Hepatocyte (in vitro differentiated cells): Measurements from ENCODE around the gene DPP10. TPM values are rescaled to one million over a fixed set of nuclear protein-coding genes. Genes with fewer than 3 reads are reported as not detected.
A peak's percentile ranks its signal among the peaks of the same experiment; 100 is the strongest.

Experiments used
- DNase-seq: peaks from one replicate; pipeline ENCODE4 v3.0.0-alpha.2; 2016; ENCODE audit warnings: low spot score
- H2AFZ ChIP-seq: fragments of 200-600 bp; sonication (generic); 2 replicates; pipeline ENCODE4 v1.6.0; 2016; ENCODE audit warnings: antibody characterized with exemption, mild to moderate bottlenecking
- H3K27ac ChIP-seq: fragments of 200-600 bp; sonication (generic); 2 replicates; pipeline ENCODE4 v1.5.1; 2016; ENCODE audit warnings: mild to moderate bottlenecking
- H3K27me3 ChIP-seq: fragments of 200-600 bp; sonication (generic); 2 replicates; pipeline ENCODE4 v1.6.1; 2016
- H3K36me3 ChIP-seq: fragments of 200-600 bp; sonication (generic); replicated peaks from 2 replicates; pipeline ENCODE4 v1.5.1; 2016; ENCODE audit warnings: low read depth; ENCODE audit not compliant: insufficient read depth
- H3K4me1 ChIP-seq: fragments of 200-600 bp; sonication (generic); 2 replicates; pipeline ENCODE4 v1.5.1; 2016; ENCODE audit warnings: mild to moderate bottlenecking, moderate library complexity; ENCODE audit not compliant: insufficient read depth
- H3K4me2 ChIP-seq: fragments of 200-600 bp; sonication (generic); 2 replicates; pipeline ENCODE4 v1.6.0; 2016
- H3K4me3 ChIP-seq: fragments of 200-600 bp; sonication (generic); 2 replicates; pipeline ENCODE4 v1.5.1; 2016; ENCODE audit warnings: mild to moderate bottlenecking
- H3K79me2 ChIP-seq: fragments of 200-600 bp; sonication (generic); 2 replicates; pipeline ENCODE4 v1.6.0; 2017; ENCODE audit warnings: mild to moderate bottlenecking
- H3K9me2 ChIP-seq: fragments of 200-600 bp; sonication (generic); replicated peaks from 2 replicates; pipeline ENCODE4 v1.6.0; 2017; ENCODE audit warnings: mild to moderate bottlenecking; ENCODE audit not compliant: insufficient read depth
- H3K9me3 ChIP-seq: fragments of 200-600 bp; sonication (generic); 2 replicates; pipeline ENCODE4 v1.5.1; 2016; ENCODE audit warnings: low read depth, mild to moderate bottlenecking
- H4K20me1 ChIP-seq: fragments of 200-600 bp; sonication (generic); 2 replicates; pipeline ENCODE4 v1.6.0; 2016; ENCODE audit warnings: mild to moderate bottlenecking; ENCODE audit not compliant: insufficient read depth, poor library complexity, severe bottlenecking
- EZH2 ChIP-seq: fragments of 200-600 bp; sonication (generic); IDR thresholded peaks from 2 replicates; pipeline ENCODE4 v1.6.1; 2016; ENCODE audit warnings: antibody characterized with exemption, mild to moderate bottlenecking, borderline replicate concordance
- EZH2phosphoT487 ChIP-seq: fragments of 200-600 bp; sonication (generic); IDR thresholded peaks from one replicate; pipeline ENCODE4 v1.6.1; 2018; ENCODE audit warnings: antibody characterized with exemption, mild to moderate bottlenecking, low read depth, moderate library complexity; ENCODE audit not compliant: unreplicated experiment, severe bottlenecking
- WGBS: methylation state at CpG from one replicate; pipeline ENCODE4 v1.1.6; 2016; ENCODE audit warnings: low lambda C conversion rate; ENCODE audit errors: missing lambda C conversion rate; 5-methylcytosine and 5-hydroxymethylcytosine counted together
- polyA plus RNA-seq: library from polyadenylated mRNA; unstranded; fragments of >200 nt; fragmentation: Nextera tagmentation; extraction: Ambion mirVana; gene quantifications from 2 replicates; pipeline ENCODE4 v1.2.1, GENCODE V29; 2016
- total RNA-seq: library from RNA; depleted of rRNA; stranded (reverse); fragments of >200 nt; gene quantifications from 2 replicates; pipeline ENCODE4 v1.2.3, GENCODE V29; 2014
- TF ChIP-seq, protein P1 (sequence below): fragments of 200-600 bp; sonication (generic); IDR thresholded peaks from 2 replicates; pipeline ENCODE4 v1.5.1; 2016; ENCODE audit warnings: antibody characterized with exemption, mild to moderate bottlenecking; ENCODE audit not compliant: poor library complexity

Gene DPP10
- total RNA-seq (15.7 and 18.1 TPM in 2 replicates), polyA plus RNA-seq (5.0 and 5.7 TPM in 2 replicates)

DNA sequence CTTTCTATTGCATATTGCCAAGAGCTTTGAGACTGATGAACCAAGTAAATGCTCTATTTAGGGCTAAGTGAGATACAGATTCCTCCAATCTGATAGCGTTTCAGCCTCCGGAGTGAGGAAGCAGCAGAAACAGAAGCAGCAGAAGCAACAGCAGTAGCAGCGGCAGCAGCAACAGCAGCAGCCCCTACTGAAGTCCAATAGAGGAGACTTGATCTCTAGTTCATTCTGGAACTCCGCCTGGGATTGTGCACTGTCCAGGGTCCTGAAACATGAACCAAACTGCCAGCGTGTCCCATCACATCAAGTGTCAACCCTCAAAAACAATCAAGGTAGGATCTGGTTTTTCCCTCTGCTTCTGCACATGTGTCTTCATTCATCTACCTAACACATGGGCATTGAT lies at the start of gene DPP10:
TSS of gene DPP10 (plus strand) at position 132 of the 400 bp plus-strand sequence.
- Histone ChIP-seq H3K27ac (no peak within 1 kb of the TSS), H3K27me3 (no peaks in the 10 kb centered on the region), H3K36me3 (no peaks in the 10 kb centered on the region), H3K4me3 (no peak within 1 kb of the TSS), H3K4me1 (no peaks in the 10 kb centered on the region), H3K4me2 (no peak within 1 kb of the TSS), H4K20me1 (no peaks in the 10 kb centered on the region), H3K9me2 (no peaks in the 10 kb centered on the region), H3K9me3 (no peaks in the 10 kb centered on the region), H2AFZ (no peak within 1 kb of the TSS), H3K79me2 (no peaks in the 10 kb centered on the region)
- DNase-seq = peak; percentile 66
- 9% methylated on average over 5 of the region's 5 CpGs for whole genome bisulfite sequencing
- TF ChIP-seq EZH2 = no peak
- no peak for TF ChIP-seq EZH2phosphoT487
- TF ChIP-seq, protein P1, sequence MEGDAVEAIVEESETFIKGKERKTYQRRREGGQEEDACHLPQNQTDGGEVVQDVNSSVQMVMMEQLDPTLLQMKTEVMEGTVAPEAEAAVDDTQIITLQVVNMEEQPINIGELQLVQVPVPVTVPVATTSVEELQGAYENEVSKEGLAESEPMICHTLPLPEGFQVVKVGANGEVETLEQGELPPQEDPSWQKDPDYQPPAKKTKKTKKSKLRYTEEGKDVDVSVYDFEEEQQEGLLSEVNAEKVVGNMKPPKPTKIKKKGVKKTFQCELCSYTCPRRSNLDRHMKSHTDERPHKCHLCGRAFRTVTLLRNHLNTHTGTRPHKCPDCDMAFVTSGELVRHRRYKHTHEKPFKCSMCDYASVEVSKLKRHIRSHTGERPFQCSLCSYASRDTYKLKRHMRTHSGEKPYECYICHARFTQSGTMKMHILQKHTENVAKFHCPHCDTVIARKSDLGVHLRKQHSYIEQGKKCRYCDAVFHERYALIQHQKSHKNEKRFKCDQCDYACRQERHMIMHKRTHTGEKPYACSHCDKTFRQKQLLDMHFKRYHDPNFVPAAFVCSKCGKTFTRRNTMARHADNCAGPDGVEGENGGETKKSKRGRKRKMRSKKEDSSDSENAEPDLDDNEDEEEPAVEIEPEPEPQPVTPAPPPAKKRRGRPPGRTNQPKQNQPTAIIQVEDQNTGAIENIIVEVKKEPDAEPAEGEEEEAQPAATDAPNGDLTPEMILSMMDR = no peak

DNA sequence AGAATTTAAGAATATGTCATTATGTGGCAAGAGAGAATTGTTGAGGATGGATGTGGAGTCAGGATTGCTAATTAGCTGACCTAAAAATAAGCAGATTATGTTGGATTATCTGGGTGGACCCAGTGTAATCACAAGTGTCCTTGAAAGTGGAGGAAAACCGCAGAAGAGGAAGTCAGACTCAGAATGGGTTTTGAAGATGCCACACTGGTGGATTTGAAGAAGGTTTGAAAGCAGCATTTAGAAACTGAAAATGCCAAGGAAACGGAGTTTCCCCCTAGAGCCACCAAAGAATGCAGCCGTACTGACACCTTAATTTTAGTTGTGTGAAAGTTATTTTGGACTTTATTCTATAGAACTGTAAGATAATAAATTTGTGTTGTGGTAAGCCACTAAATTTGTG lies 41.6 kb upstream of the DPP10 start:
- Histone ChIP-seq H2AFZ (no peak overlapping the region), H3K4me1 (no peaks in the 10 kb centered on the region), H3K4me2 (no peak overlapping the region), H4K20me1 (no peaks in the 10 kb centered on the region), H3K9me3 (no peaks in the 10 kb centered on the region), H3K9me2 (no peaks in the 10 kb centered on the region), H3K36me3 (no peaks in the 10 kb centered on the region), H3K79me2 (no peaks in the 10 kb centered on the region), H3K27me3 (no peaks in the 10 kb centered on the region), H3K27ac (no peak overlapping the region), H3K4me3 (no peak overlapping the region)
- no peak for DNase-seq
- WGBS = 85% methylated on average over 3 of the region's 3 CpGs
- TF ChIP-seq EZH2phosphoT487 (no peak), EZH2 (no peak)
- TF ChIP-seq, protein P1 = no peak

DNA sequence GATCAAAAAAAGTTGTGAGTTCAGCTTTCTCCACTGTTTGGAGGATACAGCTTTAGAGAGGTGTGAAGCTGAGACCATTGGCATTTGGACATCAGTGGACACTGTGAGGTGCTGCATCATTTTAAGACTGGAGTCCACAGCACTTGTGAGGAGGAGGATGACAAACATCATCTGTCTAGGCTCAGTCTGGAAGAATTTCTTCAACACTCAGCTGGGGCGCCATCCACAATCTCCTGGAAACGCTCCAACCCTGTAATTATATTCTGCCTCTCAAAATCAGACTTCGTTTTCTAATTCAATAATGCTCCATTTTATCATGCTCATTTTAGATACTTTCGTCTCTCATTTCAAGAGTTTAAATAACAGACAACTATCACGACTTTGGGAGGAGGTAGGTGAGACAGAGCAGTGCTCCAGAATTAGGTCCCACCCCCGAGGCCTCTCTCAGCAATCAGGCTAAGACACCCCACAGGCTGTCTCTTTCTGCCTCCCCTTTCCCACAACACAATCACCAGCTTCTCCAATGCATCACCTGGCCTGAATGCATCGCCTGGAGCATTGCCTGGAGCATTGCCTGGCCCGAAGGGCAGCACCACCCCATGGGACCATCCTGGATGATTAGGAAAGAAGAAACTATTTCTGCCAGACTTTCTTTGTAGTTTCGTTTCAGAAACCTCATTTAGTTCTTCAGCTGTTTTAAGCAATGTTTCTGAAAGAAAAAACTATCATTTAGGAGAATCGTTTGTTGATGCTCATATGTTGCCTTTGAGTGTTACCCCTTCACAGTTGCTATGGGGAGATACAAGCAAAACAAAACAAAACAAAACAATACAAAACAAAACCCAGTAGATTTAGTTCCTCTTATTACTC lies 37.0 kb upstream of the DPP10 start:
- no peaks in the 10 kb centered on the region for H3K4me1 ChIP-seq
- DNase-seq = no peak
- H3K4me3 ChIP-seq = no peak overlapping the region
- no peaks in the 10 kb centered on the region for H3K9me2 ChIP-seq
- no peak overlapping the region for H2AFZ ChIP-seq
- H3K36me3 ChIP-seq = no peaks in the 10 kb centered on the region
- H4K20me1 ChIP-seq = no peaks in the 10 kb centered on the region
- TF ChIP-seq EZH2phosphoT487 (no peak), EZH2 (no peak)
- TF ChIP-seq, protein P1 = no peak
- H3K27ac ChIP-seq = no peak overlapping the region
- H3K27me3 ChIP-seq = no peaks in the 10 kb centered on the region
- H3K9me3 ChIP-seq = no peaks in the 10 kb centered on the region
- 83% methylated on average over 10 of the region's 10 CpGs for WGBS
- no peaks in the 10 kb centered on the region for H3K79me2 ChIP-seq
- no peak overlapping the region for H3K4me2 ChIP-seq
